A673 (cell line): Measurements from ENCODE around the gene NAT8L.

Source experiments
- CTCF ChIP-seq: fragments of 300-800, 200-600 bp; sonication (generic); conservative IDR thresholded peaks from 2 replicates; pipeline ENCODE4 v1.5.1; 2017; ENCODE audit warnings: low read depth, mild to moderate bottlenecking, antibody characterized with exemption, low read length, moderate library complexity, mixed read lengths
- EZH2 ChIP-seq: fragments of 200-600 bp; sonication (generic); IDR thresholded peaks from 2 replicates; pipeline ENCODE4 v1.6.1; 2017; ENCODE audit warnings: borderline replicate concordance, low read depth, mild to moderate bottlenecking, mixed read lengths, antibody characterized with exemption, low read length; ENCODE audit not compliant: poor library complexity, severe bottlenecking

GRCh38 chr4:2082118-2082517, 23.0 kb downstream of the NAT8L start:
- TF ChIP-seq CTCF: no peak
- no peak for TF ChIP-seq EZH2
